ENCODE data around the gene BARX2. TPM values are rescaled to one million over a fixed set of nuclear protein-coding genes. Genes with fewer than 3 reads are reported as not detected.

BARX2 gene
- total RNA-seq, 1 donor from 2014 or later: not detected

DNA sequence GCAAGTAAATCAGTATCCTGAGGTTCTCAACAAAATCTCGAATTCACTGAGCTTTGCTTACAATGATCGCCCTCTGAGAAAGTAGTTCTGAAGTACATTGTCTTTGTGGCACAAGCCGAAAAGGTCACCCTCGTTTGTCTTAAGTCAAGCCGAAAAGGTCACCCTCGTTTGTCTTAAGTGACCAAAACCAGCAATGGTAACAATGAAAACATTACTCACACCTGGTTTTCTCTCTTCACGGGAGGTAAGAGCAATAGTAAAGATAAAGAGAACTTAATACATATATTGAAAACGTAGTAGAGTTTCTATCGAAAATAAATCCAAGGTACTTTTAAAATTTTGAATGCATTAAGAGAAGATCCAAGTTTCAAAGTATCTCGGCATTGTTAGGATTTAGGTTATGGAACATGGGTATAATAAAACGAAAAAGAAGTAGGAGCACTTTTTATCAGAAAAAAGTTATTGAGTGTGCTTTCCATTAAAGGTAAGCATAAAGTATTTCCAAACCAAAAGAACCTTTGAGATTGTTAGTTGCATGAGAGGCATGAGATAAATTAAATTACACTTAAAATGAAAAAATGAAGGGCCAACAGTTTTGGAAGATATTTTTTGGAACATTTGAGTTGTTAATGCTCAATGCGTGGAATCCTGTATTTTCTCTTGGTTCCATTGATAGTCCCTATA, 1.2 kb downstream of the BARX2 start:
- Mint-ChIP-seq H3K27ac (ENCODE audit: unreplicated experiment) (no peak overlapping the region), H3K9me3 (no peaks in the 10 kb centered on the region), H3K27me3 (ENCODE audit: low read depth) (peaks cover 93% of the 10 kb centered on the region), H3K36me3 (ENCODE audit: low read depth) (no peaks in the 10 kb centered on the region), H3K4me3 (peak overlapping the region; percentile 78), H3K4me1 (peaks cover 30% of the 10 kb centered on the region)
- no peak for DNase-seq (ENCODE audit: low read depth, low spot score)
- TF ChIP-seq, protein P1, sequence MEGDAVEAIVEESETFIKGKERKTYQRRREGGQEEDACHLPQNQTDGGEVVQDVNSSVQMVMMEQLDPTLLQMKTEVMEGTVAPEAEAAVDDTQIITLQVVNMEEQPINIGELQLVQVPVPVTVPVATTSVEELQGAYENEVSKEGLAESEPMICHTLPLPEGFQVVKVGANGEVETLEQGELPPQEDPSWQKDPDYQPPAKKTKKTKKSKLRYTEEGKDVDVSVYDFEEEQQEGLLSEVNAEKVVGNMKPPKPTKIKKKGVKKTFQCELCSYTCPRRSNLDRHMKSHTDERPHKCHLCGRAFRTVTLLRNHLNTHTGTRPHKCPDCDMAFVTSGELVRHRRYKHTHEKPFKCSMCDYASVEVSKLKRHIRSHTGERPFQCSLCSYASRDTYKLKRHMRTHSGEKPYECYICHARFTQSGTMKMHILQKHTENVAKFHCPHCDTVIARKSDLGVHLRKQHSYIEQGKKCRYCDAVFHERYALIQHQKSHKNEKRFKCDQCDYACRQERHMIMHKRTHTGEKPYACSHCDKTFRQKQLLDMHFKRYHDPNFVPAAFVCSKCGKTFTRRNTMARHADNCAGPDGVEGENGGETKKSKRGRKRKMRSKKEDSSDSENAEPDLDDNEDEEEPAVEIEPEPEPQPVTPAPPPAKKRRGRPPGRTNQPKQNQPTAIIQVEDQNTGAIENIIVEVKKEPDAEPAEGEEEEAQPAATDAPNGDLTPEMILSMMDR (conservative IDR thresholded peaks at IDR 0.05): no peak

DNA sequence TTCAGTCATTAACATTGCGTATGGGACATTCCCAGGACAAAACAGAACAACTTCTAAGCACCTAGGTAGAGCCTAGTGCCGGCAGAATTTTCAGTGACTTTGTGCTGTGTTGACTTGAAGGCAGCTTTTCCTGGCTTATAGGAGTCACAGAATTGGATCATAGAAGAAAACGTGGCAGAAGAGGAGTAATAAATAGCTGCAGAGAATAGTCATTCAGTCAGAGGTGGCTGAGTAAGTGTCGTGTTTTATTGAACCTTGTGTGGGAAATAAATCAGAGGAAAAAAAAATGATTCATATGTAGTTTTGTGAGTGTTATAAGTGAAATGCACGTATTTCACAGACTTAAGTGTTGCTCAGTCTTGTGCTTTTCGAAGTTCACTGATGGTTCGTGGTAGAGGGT, 2.1 kb downstream of the BARX2 start:
- TF ChIP-seq, protein P1 (conservative IDR thresholded peaks at IDR 0.05): no peak
- Mint-ChIP-seq H3K4me3 (no peak overlapping the region), H3K4me1 (peaks cover 21% of the 10 kb centered on the region), H3K27me3 (ENCODE audit: low read depth) (peaks cover 90% of the 10 kb centered on the region), H3K27ac (ENCODE audit: unreplicated experiment) (no peak overlapping the region), H3K36me3 (ENCODE audit: low read depth) (no peaks in the 10 kb centered on the region), H3K9me3 (no peaks in the 10 kb centered on the region)
- no peak for DNase-seq (ENCODE audit: low read depth, low spot score)

DNA sequence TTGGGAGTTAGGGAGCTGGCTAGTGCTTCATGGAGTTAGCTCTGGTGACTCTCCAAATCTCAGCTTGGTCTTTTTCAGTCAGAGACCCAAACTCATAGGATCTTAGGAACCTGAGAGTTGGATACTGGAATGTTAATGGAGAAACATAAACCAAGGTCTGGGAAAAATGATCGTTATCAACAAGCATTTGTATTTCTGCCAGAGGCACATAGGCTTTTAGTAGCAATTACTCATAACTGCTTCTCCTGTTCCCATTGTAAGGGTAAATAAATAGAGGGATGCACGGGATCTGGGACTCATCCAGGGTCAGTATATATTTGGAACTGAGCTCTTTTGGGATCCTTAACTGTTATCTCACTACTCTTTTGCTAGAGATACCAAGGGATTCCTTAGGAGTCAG, 4.8 kb downstream of the BARX2 start:
- TF ChIP-seq, protein P1 (conservative IDR thresholded peaks at IDR 0.05): no peak
- peaks cover 85% of the 10 kb centered on the region for H3K27me3 Mint-ChIP-seq (ENCODE audit: low read depth)
- H3K36me3 Mint-ChIP-seq (ENCODE audit: low read depth): no peaks in the 10 kb centered on the region
- peaks cover 8% of the 10 kb centered on the region for H3K4me1 Mint-ChIP-seq
- H3K9me3 Mint-ChIP-seq: no peaks in the 10 kb centered on the region
- H3K4me3 Mint-ChIP-seq: no peak overlapping the region
- H3K27ac Mint-ChIP-seq (ENCODE audit: unreplicated experiment): no peak overlapping the region
- no peak for DNase-seq (ENCODE audit: low read depth, low spot score)

DNA sequence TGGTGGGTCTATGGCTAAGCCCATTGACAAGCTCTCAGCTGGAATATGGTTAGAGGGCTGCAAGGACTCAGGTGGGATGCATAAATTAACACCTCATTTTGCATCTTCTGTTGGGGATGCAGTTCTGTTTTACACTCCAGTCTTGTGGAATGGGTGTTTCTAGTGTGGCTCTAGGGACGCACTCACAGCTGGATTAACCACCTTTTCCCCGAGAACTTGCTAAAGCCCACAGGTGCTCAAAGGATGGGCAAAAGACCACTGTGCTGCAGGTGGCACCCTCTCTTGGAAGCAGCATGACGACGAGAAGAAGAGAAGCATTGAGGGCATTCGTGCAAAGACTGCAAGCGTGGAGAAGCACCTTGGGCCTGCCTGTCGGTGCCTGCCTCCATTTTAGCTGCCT, 6.9 kb downstream of the BARX2 start:
- Mint-ChIP-seq H3K9me3 (no peaks in the 10 kb centered on the region), H3K36me3 (ENCODE audit: low read depth) (no peaks in the 10 kb centered on the region), H3K27me3 (ENCODE audit: low read depth) (peaks cover 79% of the 10 kb centered on the region), H3K4me1 (no peaks in the 10 kb centered on the region), H3K27ac (ENCODE audit: unreplicated experiment) (no peak overlapping the region), H3K4me3 (no peak overlapping the region)
- no peak for DNase-seq (ENCODE audit: low read depth, low spot score)
- TF ChIP-seq, protein P1 (conservative IDR thresholded peaks at IDR 0.05): no peak

DNA sequence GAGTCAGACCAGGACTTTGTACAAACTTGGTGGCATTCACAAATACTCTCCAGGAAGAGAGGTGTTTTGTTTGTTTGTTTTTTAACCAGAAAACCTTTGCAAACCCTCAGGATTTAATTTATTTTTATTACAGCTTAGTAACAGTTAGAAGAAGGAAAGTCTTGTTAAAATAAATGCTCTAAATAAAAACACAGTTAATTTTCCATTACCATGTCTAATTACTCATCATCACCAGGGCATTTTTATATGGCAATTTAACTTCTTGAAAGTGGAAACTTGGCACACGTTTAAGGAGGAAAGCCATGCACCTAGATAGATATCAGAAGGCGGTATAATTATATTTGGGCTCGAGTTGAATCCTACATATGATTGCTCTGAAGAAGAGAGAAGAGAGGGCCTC, 7.4 kb downstream of the BARX2 start:
- Mint-ChIP-seq H3K27me3 (ENCODE audit: low read depth) (peaks cover 77% of the 10 kb centered on the region), H3K27ac (ENCODE audit: unreplicated experiment) (no peak overlapping the region), H3K4me1 (peaks cover under 1% of the 10 kb centered on the region), H3K9me3 (no peaks in the 10 kb centered on the region), H3K4me3 (no peak overlapping the region), H3K36me3 (ENCODE audit: low read depth) (no peaks in the 10 kb centered on the region)
- TF ChIP-seq, protein P1 (conservative IDR thresholded peaks at IDR 0.05): no peak
- DNase-seq (ENCODE audit: low read depth, low spot score): no peak
